SIG-M5 treated with dmso at 0.1 percent for 504 hours (cell line): ENCODE data around the gene TRAK1.

ENCODE experiments used
- DNase-seq: peaks from one replicate; lab custom pipeline; 2025; ENCODE audit not compliant: unreplicated experiment; lab: John Stamatoyannopoulos, UW

TRAK1 gene

DNA sequence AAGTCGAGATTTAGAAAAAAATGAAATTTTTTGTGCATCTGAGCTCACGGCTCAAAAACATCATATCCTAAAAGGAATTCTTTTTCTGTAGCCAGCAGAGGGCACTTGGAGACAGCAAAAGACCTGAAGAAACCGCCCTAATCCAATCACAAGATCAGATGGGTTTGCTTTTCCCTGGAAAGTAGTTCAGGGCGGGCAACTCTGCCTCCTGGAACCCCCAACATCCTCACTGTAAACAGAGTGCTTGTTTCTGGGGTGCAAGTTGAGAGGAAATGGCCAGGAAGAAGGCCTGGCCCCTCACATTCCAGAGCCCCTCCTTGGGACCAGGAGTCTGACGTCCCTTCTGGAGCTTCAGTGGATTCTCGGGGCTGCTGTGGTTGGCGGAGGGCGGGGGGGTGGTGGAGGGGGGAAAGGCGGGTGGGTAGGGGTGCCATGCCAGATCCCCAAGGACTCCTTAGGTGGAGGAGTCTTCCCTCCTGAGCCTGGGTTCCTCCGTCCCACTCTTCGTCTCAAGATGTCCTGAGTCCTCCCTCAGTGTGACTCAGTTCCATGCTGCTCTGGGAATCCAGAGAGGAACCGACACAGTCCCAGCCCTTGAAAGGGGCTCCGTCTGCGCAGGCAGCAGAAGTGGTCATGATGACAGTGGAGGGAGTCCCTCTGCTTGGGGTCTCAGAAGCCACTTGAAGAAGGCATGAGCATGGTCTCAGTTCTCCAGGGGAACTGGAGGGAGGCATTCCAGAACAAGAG is 139.0 kb downstream of the TRAK1 start:
- DNase-seq: peak; percentile 29

DNA sequence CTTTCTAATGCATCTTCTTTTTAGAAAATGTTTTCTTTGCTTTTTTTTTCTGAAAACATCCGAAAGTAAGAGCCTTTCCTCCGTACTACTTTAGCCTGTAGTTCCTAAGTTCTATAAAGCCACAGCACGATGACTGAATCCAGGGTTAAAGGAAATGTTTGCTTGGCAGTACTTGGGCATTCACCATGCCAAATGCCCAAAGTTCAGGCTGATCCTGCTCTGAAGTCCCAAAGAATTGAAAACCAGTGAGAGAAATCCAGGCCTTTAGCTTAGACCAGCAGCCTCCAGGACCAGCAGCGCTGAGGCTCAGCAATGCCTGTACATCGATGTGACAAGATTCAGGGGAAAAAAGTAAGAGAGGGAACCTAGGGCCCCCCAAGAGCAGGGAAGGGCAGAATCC is 139.7 kb downstream of the TRAK1 start:
- no peak for DNase-seq

DNA sequence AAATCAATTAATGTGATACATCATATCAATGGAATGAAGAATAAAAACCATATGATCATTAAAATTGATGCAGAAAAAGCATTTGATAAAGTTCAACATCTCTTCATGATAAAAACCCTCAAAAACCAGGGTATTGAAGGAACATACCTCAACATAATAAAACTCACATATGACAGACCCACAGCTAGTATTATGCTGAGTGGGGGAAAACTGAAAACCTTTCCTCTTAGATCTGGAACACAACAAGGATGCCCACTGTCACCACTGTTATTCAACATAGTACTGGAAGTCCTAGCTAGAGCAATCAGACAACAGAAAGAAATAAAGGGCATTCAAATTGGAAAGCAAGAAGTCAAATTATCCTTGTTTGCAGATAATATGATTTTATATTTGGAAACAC is 144.4 kb downstream of the TRAK1 start:
- DNase-seq: no peak

GRCh38 chr3:42236611-42237010 is 145.5 kb downstream of the TRAK1 start:
- no peak for DNase-seq

- DNase-seq: no peak
These were observed 154.9 kb downstream of the TRAK1 start for GRCh38 chr3:42246091-42246490.

DNA sequence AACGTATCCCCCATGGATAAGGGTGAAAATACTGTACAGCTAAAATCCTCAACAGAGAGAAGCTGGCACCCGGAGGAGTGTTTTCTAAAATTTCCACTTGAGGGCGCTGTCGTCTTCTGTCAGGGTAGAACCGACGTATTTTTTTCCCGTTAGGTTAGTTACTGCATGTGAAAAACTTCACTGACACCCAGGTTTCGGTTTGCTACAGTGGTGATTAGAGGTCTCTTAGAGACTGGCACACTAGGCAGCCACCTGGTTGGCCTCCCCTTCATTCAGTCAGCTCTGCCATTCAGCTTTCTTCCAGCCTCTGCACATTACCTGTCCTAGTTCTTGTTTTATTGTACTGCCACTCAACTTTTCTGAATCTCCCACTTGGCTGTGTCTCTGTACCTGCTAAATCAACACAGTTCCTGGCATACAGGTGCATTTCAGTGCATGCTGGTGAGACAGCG is 156.4 kb downstream of the TRAK1 start:
- DNase-seq: peak; percentile 66

DNA sequence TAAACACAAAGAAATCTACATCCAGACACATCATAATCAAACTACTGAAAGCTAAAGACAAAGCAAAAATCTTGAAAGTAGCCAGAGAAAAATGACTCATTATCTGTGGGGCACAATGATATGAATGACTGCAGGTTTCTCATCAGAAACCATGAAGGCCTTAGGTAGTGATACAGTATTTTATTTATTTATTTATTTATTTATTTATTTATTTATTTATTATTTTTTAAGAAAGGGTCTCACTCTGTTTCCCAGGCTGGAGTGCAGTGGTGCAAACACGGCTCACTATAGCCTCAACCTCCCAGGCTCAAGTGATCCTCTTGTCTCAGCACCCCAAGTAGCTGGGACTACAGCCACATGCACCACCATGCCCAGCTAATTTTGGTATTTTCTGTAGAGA is 159.6 kb downstream of the TRAK1 start:
- no peak for DNase-seq

GRCh38 chr3:42254566-42254965 is 163.4 kb downstream of the TRAK1 start:
- DNase-seq: no peak

DNA sequence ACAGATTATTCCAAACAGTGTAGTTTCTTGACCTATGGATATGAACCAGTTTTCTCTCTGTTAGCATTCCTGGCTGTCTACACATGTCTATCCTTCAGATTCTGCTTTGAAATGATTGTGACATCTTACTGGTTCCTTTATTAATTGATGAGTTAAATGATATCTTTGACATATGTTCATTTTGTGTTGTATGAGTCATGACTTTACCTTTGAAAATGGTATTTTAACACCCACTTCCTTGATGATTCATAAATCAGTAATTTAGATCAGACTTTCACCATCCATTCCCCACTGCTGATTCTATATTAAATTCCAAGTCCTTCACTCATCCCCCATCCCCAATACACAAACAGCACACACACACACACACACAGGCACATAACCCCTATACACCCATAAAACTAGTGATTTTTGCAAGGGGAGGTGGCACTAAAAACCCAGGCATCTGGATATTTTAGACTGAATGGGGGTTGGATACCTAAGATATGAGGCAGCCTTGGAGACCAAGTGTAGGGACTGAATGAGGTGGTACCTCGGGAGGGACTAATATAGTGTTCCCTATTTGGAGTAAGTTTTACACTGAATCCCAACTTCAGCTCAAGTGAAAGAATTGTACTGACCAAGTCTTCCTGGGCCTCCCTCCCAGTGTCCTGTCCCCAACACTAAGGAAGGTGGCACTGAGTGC is 165.1 kb downstream of the TRAK1 start:
- no peak for DNase-seq

GRCh38 chr3:42257007-42257406 is 165.8 kb downstream of the TRAK1 start:
- DNase-seq: no peak

- DNase-seq: no peak
These were observed 171.4 kb downstream of the TRAK1 start for GRCh38 chr3:42262525-42262924.

DNA sequence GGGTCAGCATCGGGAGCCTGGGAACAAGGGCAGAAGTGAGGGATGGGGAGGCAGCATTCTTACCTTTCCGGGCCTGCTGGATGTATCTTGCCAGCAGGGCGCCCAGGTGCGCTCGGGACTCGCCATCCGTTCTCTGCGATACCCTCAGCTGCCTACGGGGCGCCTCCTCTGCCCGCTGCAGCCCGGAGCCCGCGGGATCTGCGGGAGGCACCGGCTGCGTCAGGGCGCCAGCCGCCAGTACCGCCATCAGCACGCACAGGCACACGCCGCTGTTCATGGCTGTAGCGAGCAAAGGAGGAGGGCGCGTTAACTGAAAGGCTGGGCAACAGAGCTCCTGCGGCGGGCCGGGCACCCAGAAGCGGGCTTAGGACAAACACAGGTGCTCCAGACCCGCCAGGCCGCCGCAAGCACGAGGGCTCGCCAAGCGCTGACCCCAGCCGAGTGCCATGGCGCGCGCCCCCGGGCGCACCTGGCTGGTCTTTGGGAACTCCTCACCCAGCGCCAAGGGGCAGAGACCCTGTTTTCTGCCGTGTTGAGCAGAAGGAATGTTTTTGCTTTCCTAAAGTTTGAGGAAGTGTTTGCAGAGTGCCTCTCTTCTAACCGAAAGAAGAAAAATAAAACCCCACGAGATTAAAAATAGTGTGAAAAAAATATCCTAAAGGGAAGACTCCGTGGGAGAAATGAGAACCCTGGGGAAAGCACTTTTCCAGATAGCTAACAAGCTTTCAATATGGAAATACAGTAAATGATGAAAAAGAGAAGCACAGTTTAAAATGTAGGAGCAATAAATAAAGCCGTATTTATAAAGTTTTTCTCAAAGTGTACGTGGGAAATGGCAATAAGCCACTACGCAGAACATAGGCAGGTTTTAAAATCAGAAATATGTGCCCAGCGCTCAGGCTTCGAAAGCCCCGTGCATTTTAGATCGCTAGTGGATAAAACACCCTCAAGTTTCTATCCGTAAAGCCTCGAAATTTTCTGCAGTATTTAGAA is 172.5 kb downstream of the TRAK1 start:
- DNase-seq: no peak

DNA sequence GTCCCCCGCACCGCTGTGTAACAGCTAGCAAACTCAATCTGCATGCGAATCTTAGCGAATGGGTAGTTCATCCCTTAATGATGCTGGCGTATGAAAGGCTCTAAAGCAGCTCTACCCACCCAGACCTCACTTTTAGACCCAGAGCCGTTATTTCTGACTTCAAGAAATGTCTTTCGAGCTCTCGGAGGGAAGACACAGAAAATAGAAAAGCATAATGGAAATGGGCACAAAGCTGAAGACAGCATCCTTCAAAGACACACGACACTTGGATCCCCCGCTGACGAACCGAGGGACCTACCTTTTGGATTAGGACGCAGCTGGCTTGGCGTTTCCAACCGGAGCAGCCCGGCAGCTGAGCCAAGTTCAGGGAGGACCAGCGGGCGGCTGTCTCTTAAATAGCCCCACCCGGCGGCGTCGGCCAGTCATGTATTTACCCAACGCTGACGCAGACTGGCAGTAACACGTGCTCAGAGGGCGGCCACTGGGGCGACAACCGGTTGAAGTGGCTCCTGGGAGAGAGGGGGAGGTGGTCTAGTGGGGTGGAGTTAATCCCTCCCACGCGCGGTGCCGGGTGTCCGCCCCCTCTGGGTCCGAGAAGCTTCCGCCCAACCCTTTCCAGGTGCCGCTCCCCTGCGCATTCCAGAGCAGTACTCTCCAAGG is 173.4 kb downstream of the TRAK1 start:
- DNase-seq: no peak

DNA sequence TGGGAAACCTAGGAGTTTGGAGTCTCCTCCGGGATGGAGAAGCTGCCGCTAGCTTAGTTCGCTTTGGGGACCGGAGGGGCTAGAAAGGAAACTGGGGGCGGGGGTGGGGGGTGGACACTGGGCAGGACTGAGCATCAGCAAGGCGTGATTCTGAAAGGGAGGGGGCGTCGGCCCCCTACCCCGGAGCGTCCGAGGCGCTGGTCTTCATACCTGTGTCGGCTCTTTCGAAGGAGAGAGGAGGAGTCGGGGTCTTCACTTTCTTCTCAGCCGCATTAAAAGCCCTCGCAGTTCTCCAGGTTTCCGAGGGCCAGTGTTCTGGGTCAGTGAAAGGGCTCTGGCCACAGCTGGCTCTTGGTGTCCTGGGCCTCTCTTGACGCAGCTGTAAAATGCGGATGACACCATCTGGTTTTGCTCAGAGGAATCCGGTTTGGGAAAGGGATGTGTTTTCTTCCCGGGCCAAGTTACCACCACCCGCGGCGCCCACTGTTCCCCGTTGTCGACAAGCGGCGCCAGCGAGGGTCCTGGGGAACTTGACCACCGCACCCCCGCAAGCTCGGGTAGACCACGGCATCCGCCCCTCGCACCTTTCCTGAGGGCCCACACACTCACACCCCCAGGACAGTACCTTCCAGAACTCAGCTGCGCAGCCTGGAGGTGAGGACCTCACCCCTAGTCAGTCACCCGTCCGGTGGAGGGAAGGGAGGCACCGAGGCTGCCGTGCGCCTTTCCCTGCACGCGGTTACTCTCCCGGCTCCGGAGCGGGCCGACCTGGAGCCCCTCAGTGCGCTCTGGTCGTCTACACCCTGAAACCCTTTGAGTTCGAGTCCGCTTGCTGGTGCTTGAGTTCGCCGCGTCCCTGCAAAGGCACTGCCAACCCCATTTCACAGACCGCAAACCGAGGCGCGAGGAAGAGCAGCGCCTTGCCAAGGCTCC is 174.2 kb downstream of the TRAK1 start:
- DNase-seq: no peak

- DNase-seq: no peak
These were observed 174.9 kb downstream of the TRAK1 start, which contains the start of gene CCK for GRCh38 chr3:42266085-42266484. CCK (minus strand) TSS chr3:42266185; CDS start chr3:42263630, 2,555 bp downstream.

- no peak for DNase-seq
These were observed 176.7 kb downstream of the TRAK1 start for GRCh38 chr3:42267878-42268277.

GRCh38 chr3:42269647-42270046 is 178.5 kb downstream of the TRAK1 start:
- DNase-seq: no peak

- DNase-seq: no peak
These were observed 179.4 kb downstream of the TRAK1 start for GRCh38 chr3:42270561-42270960.

- no peak for DNase-seq
These were observed 180.6 kb downstream of the TRAK1 start for GRCh38 chr3:42271786-42272185.

DNA sequence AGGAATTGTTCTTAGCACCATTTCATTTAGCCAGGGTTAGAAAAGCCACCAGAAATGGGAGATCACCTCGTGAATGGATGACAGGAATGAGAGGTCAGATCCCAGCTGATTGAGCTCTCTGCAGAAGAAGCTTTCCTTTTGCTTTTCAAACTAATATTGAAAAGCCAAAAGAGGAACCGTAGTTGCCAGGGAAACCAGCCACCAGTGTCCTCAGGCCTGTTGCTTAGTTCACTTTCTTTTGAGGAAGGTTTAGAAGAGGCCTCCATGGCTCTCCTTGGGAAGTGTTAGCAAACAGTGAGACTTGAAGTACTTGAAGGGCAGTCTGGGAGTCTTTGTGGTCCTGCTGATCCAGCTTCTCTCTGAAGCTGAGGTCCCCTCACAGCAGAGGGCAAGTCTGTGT is 182.2 kb downstream of the TRAK1 start:
- peak; percentile 42 for DNase-seq
